ENCODE results near the gene SEC61B.

SEC61B gene

GRCh38 chr9:99241106-99241505 lies 19.0 kb downstream of the SEC61B start:
- no peak for TF ChIP-seq CREB1 (IDR thresholded peaks at IDR 0.05; ENCODE audit: low read depth)
- no peak for TF ChIP-seq EP300 (IDR thresholded peaks at IDR 0.05; ENCODE audit: borderline replicate concordance)
- TF ChIP-seq EGR1 (IDR thresholded peaks at IDR 0.05), result no peak
- TF ChIP-seq NFIC (IDR thresholded peaks at IDR 0.05), result no peak
- TF ChIP-seq YY1 (IDR thresholded peaks at IDR 0.05; ENCODE audit: low read depth), result no peak
- TF ChIP-seq TEAD4 (IDR thresholded peaks at IDR 0.05), result no peak
- no peak for TF ChIP-seq TCF12 (IDR thresholded peaks at IDR 0.05; ENCODE audit: low read depth)

DNA sequence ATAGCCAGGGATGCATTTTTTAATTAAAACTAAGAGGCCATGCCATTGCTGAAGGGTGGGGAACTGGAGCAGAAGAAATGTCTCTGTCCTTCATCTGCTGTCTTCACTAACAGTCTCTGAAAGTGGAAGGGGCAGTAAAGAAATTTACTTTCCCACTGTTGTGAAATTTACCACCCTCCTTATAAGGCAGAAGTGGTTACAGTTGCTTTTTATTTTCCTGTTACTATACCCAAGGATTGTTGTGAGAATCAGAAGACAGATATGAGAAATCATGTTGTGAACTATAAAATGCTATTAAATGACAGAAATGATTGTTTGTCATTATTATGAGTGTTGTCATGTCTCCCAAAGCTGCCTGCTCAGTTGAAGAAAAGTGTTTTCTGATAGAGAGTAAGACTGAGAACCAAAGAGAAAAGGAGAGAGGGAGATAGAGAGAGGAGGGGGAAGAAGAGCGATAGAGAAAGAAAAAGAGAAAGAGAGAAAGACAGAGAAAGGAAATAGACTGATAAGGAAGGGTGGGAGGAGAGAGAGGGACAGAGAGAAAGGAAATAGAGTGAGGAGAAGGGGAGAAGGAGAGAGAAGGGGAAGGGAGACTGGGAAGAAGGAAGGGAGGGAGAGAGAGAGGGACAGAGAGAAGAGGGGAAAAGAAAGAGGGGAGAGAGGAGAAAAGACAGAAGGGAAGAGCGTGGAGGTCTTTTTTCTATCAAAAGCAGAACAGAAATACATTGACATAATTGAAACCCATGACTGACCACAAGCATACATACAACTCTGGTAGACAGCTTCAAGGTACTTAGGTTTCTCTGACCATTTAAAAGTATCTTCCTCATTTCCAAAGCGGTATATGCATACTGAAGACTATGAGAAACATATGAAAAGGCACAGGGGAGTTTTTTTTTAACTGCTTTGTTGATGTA lies 22.5 kb downstream of the SEC61B start:
- no peak for TF ChIP-seq TCF12 (IDR thresholded peaks at IDR 0.05; ENCODE audit: low read depth)
- TF ChIP-seq USF1 (IDR thresholded peaks at IDR 0.05), result no peak
- TF ChIP-seq CEBPB (IDR thresholded peaks at IDR 0.05), result no peak
- no peak for TF ChIP-seq FOXM1 (IDR thresholded peaks at IDR 0.05; ENCODE audit: borderline replicate concordance, low read depth)
- no peak for TF ChIP-seq REST (IDR thresholded peaks at IDR 0.05; ENCODE audit: low read depth)
- TF ChIP-seq CREB1 (IDR thresholded peaks at IDR 0.05; ENCODE audit: low read depth), result no peak
- TF ChIP-seq YY1 (IDR thresholded peaks at IDR 0.05; ENCODE audit: low read depth), result no peak
- TF ChIP-seq TAF1 (IDR thresholded peaks at IDR 0.05; ENCODE audit: low read depth), result no peak
- no peak for TF ChIP-seq TEAD4 (IDR thresholded peaks at IDR 0.05)

DNA sequence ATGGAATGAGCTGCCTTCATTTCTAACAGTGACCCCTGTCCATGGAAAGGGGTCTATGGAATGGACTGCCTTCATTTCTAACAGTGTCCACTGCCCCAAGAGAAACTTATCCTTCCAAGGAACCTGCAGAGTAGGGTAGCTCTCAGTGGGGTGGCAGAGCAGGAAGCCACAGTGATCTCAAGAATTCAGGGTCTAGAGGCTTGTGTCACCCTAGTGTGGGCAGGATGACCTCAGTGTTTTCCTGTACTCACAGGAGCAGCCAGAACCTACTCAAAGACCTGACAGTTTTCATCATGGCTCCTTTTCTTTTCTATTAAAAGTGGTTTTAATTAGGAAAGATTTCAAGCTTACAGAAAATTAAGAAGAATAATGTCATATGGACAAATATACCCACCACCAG lies 27.5 kb downstream of the SEC61B start:
- TF ChIP-seq CEBPB (IDR thresholded peaks at IDR 0.05), result no peak
- TF ChIP-seq FOXM1 (IDR thresholded peaks at IDR 0.05; ENCODE audit: borderline replicate concordance, low read depth), result no peak
- TF ChIP-seq NFIC (IDR thresholded peaks at IDR 0.05), result no peak
- TF ChIP-seq REST (IDR thresholded peaks at IDR 0.05; ENCODE audit: low read depth), result no peak
- TF ChIP-seq TAF1 (IDR thresholded peaks at IDR 0.05; ENCODE audit: low read depth), result no peak
- no peak for TF ChIP-seq YY1 (IDR thresholded peaks at IDR 0.05; ENCODE audit: low read depth)
- TF ChIP-seq ZBTB7A (IDR thresholded peaks at IDR 0.05; ENCODE audit: low read depth), result no peak
- TF ChIP-seq EP300 (IDR thresholded peaks at IDR 0.05; ENCODE audit: borderline replicate concordance), result no peak
- no peak for TF ChIP-seq USF1 (IDR thresholded peaks at IDR 0.05)
- no peak for TF ChIP-seq CREB1 (IDR thresholded peaks at IDR 0.05; ENCODE audit: low read depth)
- no peak for TF ChIP-seq TEAD4 (IDR thresholded peaks at IDR 0.05)
- no peak for TF ChIP-seq TCF12 (IDR thresholded peaks at IDR 0.05; ENCODE audit: low read depth)
- TF ChIP-seq EGR1 (IDR thresholded peaks at IDR 0.05), result no peak
- TF ChIP-seq, protein P1, sequence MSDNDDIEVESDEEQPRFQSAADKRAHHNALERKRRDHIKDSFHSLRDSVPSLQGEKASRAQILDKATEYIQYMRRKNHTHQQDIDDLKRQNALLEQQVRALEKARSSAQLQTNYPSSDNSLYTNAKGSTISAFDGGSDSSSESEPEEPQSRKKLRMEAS (IDR thresholded peaks at IDR 0.05), result no peak
- TF ChIP-seq RAD21 (IDR thresholded peaks at IDR 0.05; ENCODE audit: low read depth), result no peak

DNA sequence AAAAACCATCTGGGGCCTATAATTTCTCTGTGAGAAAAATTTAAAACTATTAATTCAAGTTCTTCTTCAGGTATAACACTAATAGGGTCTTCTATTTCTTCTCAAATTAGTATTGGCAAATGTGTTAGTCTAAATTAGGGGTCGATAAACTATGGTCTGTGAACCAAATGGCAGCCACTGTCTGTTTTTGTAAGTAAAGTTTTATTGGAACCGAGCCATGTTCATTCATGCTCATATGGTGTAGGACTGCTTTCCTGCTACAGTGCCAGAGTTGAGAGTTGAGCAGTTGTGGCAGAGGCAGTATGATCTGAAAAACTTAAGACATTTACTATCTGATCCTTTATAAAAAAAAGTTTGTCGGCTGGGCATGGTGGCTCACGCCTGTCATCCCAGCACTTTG lies 29.1 kb downstream of the SEC61B start:
- TF ChIP-seq REST (IDR thresholded peaks at IDR 0.05; ENCODE audit: low read depth), result no peak
- no peak for TF ChIP-seq TEAD4 (IDR thresholded peaks at IDR 0.05)
- no peak for TF ChIP-seq ZBTB7A (IDR thresholded peaks at IDR 0.05; ENCODE audit: low read depth)
- no peak for TF ChIP-seq YY1 (IDR thresholded peaks at IDR 0.05; ENCODE audit: low read depth)
- no peak for TF ChIP-seq USF1 (IDR thresholded peaks at IDR 0.05)
- TF ChIP-seq NFIC (IDR thresholded peaks at IDR 0.05), result no peak
- no peak for TF ChIP-seq EGR1 (IDR thresholded peaks at IDR 0.05)
- TF ChIP-seq CREB1 (IDR thresholded peaks at IDR 0.05; ENCODE audit: low read depth), result no peak
- TF ChIP-seq FOXM1 (IDR thresholded peaks at IDR 0.05; ENCODE audit: borderline replicate concordance, low read depth), result no peak
- TF ChIP-seq TAF1 (IDR thresholded peaks at IDR 0.05; ENCODE audit: low read depth), result no peak
- no peak for TF ChIP-seq TCF12 (IDR thresholded peaks at IDR 0.05; ENCODE audit: low read depth)
- no peak for TF ChIP-seq EP300 (IDR thresholded peaks at IDR 0.05; ENCODE audit: borderline replicate concordance)
- TF ChIP-seq RAD21 (IDR thresholded peaks at IDR 0.05; ENCODE audit: low read depth), result no peak
- TF ChIP-seq, protein P1 (IDR thresholded peaks at IDR 0.05), result no peak

Data from Ishikawa (cell line).